IMR-90 (cell line): Measurements from ENCODE around the gene LGALS1.

Source experiments
- BHLHE40 ChIP-seq: fragments of 150-350 bp; IDR thresholded peaks from 2 replicates; pipeline ENCODE4 v1.6.1; 2016; ENCODE audit warnings: mild to moderate bottlenecking, low read depth, low read length
- CEBPB ChIP-seq: IDR thresholded peaks from 2 replicates; pipeline ENCODE4 v1.6.1; 2012; ENCODE audit warnings: low read depth, low read length, improper control_type of control experiment
- FOS ChIP-seq: fragments of 150-350 bp; IDR thresholded peaks from 2 replicates; pipeline ENCODE4 v1.6.1; 2016; ENCODE audit warnings: low read depth, low read length
- MAFK ChIP-seq: IDR thresholded peaks from 2 replicates; pipeline ENCODE4 v1.6.1; 2012; ENCODE audit warnings: low read depth, low read length, improper control_type of control experiment
- MXI1 ChIP-seq: IDR thresholded peaks from 2 replicates; pipeline ENCODE4 v1.6.1; 2012; ENCODE audit warnings: low read depth, mild to moderate bottlenecking, low read length, moderate library complexity, borderline replicate concordance
- NFE2L2 ChIP-seq: fragments of 150-350 bp; IDR thresholded peaks from 2 replicates; pipeline ENCODE4 v1.6.1; 2016; ENCODE audit warnings: low read depth, mild to moderate bottlenecking, low read length
- POLR2A ChIP-seq: IDR thresholded peaks from 2 replicates; pipeline ENCODE4 v1.6.1; 2012; ENCODE audit warnings: mild to moderate bottlenecking, low read depth, low read length
- RAD21 ChIP-seq: IDR thresholded peaks from 2 replicates; pipeline ENCODE4 v1.6.1; 2012; ENCODE audit warnings: low read length, improper control_type of control experiment
- RCOR1 ChIP-seq: IDR thresholded peaks from 2 replicates; pipeline ENCODE4 v1.6.1; 2012; ENCODE audit warnings: mild to moderate bottlenecking, low read length, improper control_type of control experiment; ENCODE audit not compliant: insufficient replicate concordance
- TF ChIP-seq, protein P1 (sequence below): conservative IDR thresholded peaks from 2 replicates; pipeline ENCODE4 v1.5.1; 2012; ENCODE audit warnings: mild to moderate bottlenecking, low read depth, low read length, improper control_type of control experiment

DNA sequence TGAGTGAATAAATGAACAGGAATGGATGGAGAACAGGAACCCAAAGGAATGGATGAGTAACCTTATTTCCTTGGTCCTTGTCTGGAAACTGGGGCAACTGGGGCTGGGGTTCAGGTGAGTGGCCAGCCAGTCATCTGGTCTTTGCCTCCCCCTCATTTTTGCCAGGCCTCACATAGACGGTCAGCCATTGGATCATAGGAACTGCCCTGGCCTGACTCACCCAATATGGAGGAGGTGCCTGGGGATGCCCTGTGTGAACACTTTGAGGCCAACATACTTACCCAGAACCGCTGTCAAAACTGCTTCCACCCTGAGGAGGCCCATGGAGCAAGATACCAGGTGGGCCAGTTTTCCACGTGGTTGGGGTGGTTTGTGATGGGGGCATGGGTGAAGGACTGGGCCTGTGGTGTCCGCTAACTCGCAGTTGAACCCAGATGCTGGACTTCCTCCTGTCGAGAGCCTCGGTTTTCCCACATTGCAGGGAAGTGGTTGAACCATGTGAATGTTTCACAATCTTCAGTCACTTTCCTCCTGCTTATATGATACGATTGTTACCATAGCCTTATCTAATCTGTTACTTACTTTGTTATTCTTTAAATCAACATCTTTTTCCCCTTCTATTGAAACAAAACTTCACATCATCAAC lies 25.8 kb downstream of the LGALS1 start:
- TF ChIP-seq, protein P1, sequence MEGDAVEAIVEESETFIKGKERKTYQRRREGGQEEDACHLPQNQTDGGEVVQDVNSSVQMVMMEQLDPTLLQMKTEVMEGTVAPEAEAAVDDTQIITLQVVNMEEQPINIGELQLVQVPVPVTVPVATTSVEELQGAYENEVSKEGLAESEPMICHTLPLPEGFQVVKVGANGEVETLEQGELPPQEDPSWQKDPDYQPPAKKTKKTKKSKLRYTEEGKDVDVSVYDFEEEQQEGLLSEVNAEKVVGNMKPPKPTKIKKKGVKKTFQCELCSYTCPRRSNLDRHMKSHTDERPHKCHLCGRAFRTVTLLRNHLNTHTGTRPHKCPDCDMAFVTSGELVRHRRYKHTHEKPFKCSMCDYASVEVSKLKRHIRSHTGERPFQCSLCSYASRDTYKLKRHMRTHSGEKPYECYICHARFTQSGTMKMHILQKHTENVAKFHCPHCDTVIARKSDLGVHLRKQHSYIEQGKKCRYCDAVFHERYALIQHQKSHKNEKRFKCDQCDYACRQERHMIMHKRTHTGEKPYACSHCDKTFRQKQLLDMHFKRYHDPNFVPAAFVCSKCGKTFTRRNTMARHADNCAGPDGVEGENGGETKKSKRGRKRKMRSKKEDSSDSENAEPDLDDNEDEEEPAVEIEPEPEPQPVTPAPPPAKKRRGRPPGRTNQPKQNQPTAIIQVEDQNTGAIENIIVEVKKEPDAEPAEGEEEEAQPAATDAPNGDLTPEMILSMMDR = no peak
- no peak for TF ChIP-seq POLR2A
- TF ChIP-seq MXI1 = no peak
- TF ChIP-seq RCOR1 = no peak
- no peak for TF ChIP-seq BHLHE40
- TF ChIP-seq RAD21 = no peak
- TF ChIP-seq MAFK = no peak
- no peak for TF ChIP-seq FOS
- no peak for TF ChIP-seq NFE2L2
- TF ChIP-seq CEBPB = peak; percentile 69
